GM18870 (cell line): ENCODE results near the gene KDELR3.
A peak's percentile ranks its signal among the peaks of the same experiment; 100 is the strongest.

ENCODE experiments used
- ATAC-seq: cut with Tn5 transposase; IDR thresholded peaks from one replicate; pipeline ENCODE4 v1.9.1; 2021; ENCODE audit warnings: moderate library complexity; ENCODE audit not compliant: unreplicated experiment

KDELR3 gene

DNA sequence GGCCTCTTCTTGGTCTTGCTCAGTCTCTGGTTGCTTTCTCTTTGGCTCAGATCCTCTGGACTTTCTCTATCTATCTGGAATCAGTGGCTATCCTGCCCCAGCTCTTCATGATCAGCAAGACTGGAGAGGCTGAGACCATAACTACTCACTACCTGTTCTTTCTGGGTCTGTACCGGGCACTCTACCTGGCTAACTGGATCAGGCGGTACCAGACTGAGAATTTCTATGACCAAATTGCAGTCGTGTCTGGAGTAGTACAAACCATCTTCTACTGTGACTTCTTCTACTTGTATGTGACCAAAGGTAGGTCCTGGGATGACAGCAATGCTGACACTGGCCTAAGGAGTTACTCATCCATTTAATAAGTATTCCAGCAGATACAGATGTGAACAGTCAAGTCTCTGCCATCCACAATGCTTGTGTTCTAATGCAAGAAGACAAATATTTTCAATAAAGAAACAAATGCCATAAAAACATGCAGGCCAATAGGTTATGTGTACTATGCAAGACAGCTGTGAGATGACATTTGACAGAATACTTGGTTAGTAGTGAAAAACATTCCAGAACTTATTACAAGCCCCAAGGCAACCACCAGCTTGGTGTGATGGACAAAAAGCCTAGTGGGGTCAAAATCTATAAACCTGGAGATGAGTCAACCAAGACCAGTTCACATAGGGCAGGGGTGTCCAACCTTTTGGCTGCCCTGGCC is 13.4 kb downstream of the KDELR3 start:
- no peak for ATAC-seq

DNA sequence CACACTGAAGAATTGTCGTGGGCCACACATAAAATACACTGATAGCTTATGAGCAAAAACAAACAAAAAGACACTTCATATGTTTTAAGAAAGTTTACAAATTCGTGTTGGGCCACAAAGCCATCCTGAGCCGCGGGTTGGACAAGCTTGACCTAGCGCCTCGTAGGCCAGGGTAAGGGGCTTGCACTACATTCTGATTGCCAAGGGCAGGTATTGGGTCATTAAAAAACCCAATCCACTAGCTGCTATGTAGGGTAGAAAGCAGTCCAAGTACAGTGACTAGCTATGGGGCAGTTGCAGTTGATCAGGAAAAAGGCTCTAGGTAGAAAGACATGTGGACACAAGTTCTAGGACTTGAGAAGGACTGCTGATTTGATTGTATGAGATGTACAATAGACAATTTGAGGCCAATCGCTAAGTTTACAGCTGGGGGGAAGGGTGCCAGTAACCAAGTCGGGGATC is 14.0 kb downstream of the KDELR3 start:
- no peak for ATAC-seq

DNA sequence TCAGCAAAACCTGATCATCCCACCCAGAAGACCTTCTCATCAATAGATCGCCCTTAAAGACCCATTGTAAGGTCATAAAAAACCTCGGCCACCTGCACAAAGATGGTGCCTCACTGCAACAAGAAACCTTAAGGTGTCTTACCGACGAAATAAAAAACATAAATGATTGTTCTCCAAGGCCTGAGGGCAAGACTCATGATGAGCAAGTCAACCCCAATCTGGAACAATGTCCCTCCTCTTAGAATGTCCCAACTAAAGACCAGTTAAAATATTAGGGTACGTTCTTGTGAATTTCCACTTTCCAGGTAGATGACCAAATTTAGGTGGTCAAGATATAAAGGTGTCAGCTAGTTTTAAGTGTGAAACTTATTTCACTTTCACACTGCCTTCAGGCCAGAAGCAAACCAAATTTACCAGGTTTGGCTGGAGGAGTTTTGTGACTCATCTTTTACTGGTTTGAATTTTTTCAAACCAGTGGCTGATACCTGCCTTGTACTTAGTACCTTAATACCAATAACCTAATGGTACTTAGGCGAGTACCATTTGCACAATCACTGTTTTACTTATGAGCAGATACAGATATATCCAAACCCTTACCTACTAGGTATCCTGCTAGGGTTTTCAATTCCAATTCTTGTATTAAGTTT is 14.9 kb downstream of the KDELR3 start:
- ATAC-seq: no peak

DNA sequence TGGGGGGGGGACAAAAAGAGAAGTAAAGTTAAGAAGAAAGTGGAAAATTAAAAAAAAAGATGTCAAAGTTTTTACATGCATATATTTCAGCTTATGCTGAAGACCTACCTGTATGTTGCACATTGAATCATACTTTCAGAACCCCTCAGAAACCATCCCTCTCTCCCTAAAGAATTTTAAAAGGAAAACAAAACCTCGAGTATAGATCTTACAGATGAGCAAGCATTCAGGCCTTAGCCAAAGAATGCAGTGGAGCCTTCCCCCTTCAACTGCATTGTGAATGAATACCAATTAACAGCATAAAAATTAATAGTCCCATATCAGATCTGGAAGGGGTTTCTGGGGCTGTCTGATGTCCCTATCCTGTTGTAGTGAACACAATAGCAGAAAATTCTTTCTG is 16.3 kb downstream of the KDELR3 start:
- ATAC-seq: no peak

DNA sequence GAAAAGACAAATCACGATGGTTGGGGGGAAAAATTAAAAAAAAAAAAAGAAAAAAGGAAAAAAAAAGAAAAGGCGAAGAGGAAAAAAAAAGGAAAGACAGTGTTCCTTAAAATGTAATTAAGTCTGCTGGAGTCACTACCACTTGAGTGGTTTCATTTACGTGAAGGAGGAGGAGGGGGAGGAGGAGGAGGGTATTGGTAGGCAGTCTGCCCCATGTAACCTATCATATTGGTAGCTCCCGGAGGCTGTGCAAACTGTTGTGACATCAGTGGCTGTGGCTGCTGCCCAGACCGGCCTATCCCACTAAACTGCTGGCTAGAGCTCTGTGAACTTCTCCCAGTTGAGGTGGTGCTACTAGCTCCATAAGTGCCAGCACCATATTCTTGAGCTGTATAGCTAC is 17.9 kb downstream of the KDELR3 start:
- ATAC-seq: no peak

DNA sequence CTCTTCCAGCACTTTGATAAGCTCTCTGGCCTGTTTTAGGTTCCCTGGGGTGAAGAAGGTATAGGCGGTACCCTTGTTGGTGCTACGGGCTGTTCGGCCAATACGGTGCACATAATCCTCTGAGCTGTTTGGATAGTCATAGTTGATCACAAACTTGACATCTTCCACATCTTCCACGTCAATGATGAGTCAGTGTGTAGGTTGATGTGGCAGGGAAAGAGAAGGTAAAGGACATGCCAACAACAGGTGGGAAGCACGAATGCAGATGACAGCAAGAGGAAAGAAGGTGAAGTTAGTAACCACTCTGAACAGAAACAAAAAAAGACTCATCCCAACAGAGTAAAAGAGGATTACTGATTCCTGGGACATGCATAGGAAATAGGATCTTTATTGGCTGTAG is 20.1 kb downstream of the KDELR3 start:
- no peak for ATAC-seq

DNA sequence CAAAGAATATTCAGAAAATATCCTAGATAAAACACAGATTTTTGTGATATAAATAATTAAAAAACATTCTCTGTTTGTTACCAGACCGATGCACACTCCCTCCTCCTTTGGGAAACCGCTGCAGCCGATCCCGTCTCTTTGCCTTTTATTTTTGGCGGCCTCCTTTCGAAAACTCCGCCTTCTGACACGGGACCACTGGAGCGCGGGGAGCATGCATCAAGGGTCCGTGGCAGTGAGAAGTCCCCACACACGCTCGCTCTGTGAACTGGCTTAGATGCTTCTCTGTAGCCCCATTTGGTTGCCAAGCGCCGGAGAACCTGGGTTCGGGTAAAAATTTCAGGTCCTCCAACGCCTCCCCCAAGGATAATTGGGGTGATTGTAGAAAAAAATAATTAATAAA is 21.2 kb downstream of the KDELR3 start:
- ATAC-seq: no peak

DNA sequence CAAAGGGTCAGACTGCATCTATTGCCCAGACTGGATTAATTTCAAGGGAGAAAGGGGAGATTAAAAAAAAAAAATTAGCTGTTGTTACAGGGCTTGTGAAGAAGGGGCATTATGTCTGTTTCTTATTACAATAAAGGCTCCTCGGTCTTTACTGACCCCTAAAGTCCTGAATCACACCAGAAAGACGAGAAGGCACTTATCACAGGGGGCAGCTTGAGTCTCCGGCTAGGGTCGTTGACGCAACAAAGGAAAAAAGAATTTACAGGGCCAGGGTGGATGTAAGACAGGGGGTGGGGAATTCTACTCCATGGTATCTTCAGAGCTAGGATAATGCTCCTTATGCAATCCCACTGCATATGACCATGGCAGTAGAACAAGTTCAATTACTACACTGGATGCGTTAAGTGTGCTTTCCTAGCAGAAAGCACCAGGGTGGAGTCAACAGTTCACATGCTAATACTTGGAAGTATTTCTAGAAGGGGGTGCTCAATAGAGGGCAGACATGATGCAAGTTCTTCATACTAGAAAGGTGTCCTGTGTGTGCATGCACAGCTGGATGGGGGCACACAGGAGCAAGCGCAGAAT is 21.8 kb downstream of the KDELR3 start:
- ATAC-seq: no peak

DNA sequence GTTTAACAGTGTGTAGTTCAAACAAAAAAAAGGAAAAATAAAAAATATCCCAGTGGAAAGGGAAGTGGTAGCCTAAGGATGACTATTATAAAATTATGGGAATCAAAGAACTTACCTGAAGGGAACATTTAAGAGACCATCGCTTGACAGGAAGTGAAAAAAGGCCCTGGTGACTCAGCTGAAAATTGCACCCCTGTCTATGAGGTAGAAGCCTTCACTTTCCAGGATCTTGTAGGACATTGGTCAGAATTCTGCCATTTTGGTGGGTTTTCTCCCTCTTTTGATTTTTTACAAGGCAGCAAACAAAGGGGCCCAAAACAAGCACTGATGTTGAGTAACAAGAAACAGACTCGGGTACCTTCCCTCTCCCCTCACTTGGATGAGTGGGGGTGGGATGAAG is 22.6 kb downstream of the KDELR3 start:
- ATAC-seq: no peak

DNA sequence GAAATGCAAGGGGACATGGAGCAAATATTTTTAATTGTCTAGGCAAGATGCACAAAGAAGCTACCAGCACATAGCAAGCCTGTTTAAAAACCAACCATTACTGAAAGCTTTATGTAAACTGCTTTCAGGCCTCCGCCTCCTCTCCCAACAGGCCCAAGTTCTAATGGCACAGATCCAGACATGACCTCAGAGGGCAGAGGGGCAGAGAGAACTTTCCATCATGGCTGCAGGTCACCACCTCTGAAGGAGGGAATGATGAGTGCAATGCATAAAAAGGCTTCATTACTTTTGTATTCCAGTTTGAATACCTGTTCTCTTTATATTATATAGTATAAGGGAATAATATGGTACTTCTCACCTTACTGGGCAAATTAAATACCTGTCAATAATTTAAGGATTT is 23.0 kb downstream of the KDELR3 start:
- no peak for ATAC-seq

DNA sequence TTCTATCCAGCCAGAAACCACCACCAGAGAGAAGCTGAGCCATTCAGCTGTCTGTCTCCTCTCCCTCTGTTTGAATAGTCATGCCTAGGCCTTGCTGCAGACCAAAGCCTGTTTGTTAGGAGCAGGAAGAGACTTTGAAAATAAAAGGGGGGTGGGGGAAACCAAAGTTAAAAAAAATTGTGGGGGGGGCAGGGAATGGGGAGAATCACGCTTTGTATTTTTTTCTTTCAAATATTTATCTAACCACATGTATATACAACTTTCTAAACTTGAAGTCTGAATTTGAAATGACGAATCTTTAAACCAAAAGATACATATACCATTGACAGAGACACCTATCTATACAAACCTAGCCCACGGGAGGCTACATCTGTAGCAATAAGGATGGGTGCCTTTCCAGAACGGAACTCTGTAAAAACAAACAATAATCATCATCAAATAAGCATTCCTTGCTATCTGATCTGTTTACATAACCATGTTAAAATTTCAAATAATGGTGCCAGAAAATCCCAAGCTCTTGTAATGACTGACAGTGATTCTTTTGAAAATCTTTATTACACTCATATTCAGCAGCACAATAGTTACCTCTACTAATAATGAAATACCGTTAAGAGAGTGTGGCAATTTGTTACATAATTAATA is 23.9 kb downstream of the KDELR3 start:
- no peak for ATAC-seq

DNA sequence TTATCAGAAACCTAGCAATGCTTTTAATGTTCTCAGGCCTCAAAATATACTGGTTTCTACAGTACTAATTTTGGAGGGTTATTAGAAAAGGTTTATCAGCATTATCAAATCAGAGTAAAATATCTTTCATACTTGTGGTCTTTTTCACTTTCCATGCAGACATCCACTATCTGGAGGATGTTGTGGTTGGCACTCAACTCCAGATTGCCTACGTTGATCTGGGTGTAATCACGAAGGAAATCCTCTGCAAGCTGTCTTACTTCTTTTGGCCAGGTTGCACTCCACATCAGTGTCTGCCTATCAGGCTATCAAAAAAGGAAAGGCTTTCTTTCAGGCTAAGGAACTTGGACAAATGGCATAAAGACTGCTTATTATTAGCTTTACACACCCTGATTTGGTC is 26.6 kb downstream of the KDELR3 start:
- no peak for ATAC-seq

DNA sequence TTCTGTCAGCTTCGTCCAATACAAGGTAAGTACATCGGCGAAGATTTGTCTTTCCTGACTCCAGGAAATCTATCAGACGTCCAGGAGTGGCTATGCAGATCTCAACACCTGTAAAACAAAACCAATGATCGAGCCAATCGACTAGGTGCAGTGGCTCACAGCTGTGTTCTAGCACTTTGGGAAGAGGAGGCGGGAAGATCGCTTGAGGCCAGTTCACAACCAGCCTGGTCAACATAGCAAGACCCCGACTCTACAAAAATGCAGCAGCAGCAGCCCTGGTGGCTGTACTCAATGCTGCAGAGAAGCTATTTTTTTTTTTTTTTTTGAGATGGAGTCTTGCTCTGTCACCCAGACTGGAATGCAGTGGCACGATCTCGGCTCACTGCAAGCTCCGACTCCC is 27.0 kb downstream of the KDELR3 start:
- ATAC-seq: no peak

DNA sequence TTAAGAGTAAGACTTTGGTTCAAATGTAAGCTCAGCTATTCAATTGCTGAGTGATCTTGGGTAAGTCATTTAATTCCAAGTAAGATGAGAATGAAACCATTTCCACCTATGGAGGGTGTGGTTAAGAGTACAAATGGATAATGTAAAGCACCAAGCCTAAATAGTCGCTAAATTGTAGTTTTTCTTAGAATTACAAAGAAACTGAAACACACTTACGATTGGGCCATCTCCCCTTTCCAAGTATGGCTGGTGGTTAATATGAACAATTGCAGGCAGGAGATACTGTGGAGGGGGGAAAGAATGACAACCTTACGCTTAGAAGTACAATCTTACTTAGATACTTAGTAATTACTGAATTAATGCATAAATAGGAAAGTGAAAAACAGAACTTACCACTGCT is 30.0 kb downstream of the KDELR3 start:
- no peak for ATAC-seq

DNA sequence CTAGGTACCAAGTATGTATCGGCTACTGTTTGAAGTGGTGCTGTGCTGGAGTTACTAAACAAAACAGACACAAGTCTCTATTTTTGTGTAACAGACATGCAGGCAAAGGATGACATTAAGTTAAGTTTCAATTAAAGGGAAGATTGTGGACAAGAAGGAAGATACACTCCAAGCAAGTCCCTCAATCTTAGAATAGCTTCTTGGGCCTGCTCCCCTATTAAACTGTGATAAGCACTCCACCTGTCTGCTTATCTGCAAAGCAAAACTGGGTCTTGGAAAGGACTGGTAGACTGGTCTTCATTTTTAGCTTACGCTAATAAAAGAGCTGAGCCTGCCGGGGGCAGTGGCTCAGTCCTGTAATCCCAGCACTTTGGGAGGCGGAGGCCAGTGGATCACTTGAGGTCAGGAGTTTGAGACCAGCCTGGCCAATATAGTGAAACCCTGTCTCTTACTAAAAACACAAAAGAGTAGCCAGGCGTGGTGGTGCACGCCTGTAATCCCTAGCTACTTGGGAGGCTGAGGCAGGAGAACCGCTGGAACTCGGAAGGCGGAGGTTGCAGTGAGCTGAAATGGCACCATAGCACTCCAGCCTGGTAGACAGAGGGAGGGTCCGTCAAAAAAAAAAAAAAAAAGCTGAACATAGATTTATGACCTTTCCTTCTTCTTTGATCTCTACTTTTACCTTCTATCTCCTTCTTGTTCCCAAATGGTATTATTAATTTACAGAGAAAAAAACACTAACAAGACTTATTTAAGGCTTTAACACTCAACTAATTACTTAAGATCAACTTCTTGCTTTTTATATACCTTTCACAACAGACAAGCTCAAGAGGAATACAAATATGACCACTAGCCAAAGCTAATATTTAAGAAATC is 34.1 kb downstream of the KDELR3 start:
- ATAC-seq: no peak

DNA sequence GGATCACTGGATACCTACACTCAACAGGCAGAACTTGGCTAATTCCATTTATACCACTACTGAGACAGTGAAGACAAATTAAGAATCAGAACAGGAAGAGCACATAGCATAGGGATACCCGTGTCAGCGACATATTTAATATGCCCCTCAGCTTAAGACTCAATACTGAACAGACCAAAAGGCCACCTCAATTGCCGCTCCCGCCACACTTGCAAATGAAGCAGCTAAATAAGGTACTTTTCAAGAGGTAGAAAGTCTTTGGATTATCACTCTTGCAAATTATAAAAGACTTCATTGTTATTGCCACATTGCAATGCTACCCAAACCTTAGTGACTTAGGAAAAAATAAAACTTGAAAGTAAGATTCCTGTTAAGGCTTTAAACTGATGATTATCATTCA is 35.1 kb downstream of the KDELR3 start:
- ATAC-seq: no peak

DNA sequence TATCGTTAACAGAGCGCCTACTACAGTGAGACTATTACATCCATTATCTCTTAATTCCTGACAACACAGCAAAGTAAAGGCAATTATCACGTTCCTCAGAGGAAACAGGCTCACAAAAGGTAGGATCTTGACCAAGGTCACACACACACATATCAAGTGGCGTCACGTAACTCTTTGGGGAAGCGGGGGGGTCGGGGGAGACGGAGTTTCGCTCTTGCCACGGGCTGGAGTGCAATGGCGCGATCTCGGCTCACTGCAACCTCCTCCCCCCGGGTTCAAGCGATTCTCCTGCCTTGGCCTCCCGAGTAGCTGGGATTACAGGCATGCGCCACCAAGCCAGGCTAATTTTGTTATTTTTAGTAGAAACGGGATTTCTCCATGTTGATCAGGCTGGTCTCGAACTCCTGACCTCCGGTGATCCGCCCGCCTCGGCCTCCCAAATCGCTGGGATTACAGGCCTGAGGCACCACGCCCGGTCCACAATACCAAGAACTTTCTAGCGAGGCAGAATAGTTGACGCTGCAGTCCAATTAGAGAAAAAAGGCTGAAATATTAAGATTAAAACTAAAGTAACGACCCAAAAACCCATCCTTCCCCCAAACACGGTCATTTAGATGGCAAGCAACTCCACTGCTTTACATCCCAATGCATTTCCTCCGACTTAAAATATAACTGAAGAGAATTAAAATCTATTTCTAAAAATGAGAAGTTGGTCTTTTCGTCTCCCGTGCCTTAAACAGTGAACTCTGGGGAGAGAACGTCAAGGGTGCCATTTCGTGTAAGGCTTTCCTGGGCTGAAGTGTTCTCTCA is 37.0 kb downstream of the KDELR3 start:
- no peak for ATAC-seq

DNA sequence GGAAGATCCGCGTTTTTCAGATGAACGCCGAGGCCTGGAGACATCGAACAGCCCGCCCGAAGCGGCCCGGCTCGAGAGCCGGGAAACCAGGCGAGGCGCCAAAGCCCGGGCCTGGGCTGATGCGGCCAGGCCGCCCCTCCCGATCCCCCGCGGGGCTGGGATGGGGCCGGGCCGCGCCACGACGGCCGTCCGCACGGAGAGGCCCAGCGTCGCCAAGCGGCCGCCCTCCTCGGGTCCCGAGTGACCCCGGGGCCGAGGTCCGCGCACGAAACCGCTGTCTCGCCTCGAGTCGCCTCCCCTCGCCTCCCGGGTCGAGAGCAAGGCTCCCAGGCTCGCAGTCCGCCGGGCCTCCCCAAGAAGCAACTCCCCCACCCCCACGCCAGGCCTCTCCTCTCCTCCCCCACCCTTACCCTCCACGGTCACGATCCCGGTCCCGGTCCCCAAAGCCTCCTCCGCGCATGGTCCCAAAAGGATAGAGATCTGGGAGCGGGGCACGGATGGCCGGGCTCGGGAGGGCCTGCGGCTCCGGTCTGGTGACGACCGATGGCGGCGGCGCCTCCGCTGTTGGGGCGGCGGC is 37.7 kb downstream of the KDELR3 start:
- ATAC-seq: peak; percentile 12

DNA sequence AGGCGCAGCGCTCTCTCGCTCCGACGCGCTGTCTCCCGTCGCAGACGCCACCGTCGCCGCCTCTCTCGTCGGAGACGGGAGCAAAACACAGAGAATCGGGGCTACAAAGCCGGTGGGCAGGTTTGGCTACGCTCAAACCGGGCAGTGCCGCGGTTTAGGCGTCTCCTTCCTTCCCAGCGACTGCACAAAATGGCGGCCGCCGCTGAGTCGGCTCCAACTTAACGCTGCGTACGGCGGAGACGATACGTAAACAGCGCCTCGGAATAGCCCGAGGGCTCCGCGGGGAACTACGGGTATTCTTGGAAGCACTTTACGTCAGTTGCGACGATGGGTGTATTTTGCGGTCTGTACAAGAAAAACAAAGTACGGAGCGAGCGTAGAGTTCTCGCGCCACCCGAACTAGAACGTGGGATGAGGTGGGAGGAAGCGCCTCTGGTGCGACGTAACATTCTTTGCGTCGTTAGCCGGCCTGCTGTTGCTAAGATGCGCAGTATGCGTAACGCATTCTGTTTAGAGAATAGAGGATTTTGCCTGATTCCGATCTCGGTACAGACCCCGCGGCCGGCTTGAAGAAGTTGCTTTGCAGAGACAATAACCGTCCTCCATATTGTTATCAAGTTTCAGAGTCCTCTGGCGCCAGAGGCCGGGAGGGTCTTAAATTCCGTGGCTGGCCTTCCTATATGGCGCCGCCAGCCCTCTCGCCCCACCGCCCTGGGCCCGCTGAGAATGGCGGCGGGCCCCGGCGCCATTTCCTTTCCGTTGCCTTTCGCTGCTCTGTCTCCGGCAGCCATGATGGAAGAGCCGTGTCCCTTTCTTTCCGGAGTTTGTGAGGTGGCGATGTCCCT is 38.4 kb downstream of the KDELR3 start, which contains the start of gene DDX17:
TSS of gene DDX17 (minus strand) at position 194 of the 845 bp plus-strand sequence.
- peak; percentile 93 for ATAC-seq
